ENCODE data around the gene MARS1. TPM values are rescaled to one million over a fixed set of nuclear protein-coding genes. Genes with fewer than 3 reads are reported as not detected.
A peak's percentile ranks its signal among the peaks of the same experiment; 100 is the strongest.

MARS1 gene
- total RNA-seq, 1 experiment from 2014 or later, result 291 TPM

- BruUV-seq (replicated peaks), result no TSS peak
- in situ Hi-C loops (cut with HindIII; ENCODE audit: low pct_unique_long_range_greater_than_20kb, low sequenced_read_pairs) (no loop called here), intact Hi-C loops (cut with micrococcal nuclease; ENCODE audit: unreplicated experiment) (no loop called here)
- TF ChIP-seq POLR2AphosphoS5 (IDR thresholded peaks at IDR 0.05; ENCODE audit: low read depth, low read length) (no peak), CTCF (IDR thresholded peaks at IDR 0.05) (no peak), TCF7L2 (IDR thresholded peaks at IDR 0.05; ENCODE audit: low read depth, low read length) (no peak), SIN3A (IDR thresholded peaks at IDR 0.05; ENCODE audit: borderline replicate concordance, insufficient read depth, low read depth, low read length) (no peak), REST (IDR thresholded peaks at IDR 0.05; ENCODE audit: insufficient read depth in 1 of 2, low read depth in 2 of 2, low read length in 1 of 2) (no peak)
- DNase-seq (ENCODE audit: low read depth, low spot score) (no peak), ATAC-seq (no peak; the same call in 1 of the 2 replicates)
- Histone ChIP-seq H3K4me3 (ENCODE audit: low read depth in 2 of 2, low read length in 2 of 2) (no peak overlapping the region), H3K9me3 (ENCODE audit: control insufficient read depth, insufficient read depth, low read depth, low read length) (no peaks in the 10 kb centered on the region), H3K4me1 (ENCODE audit: control insufficient read depth, insufficient read depth, low read length) (peaks cover 15% of the 10 kb centered on the region), H3K36me3 (ENCODE audit: control insufficient read depth, insufficient read depth, low read length) (peaks cover 11% of the 10 kb centered on the region), H3K27ac (ENCODE audit: low read length) (no peak overlapping the region; the same call in 1 of the 2 replicates), H3K27me3 (ENCODE audit: control insufficient read depth, insufficient read depth, low read length) (no peaks in the 10 kb centered on the region)
- CTCF ChIA-PET, result no interaction called here
- POLR2A ChIA-PET, result no interaction called here
These were observed 41.1 kb downstream of the MARS1 start for GRCh38 chr12:57528831-57529555.

GRCh38 chr12:57529831-57530230 is 42.0 kb downstream of the MARS1 start:
- POLR2A ChIA-PET, result no interaction called here
- intact Hi-C loops (cut with micrococcal nuclease; ENCODE audit: unreplicated experiment) (no loop called here), in situ Hi-C loops (cut with HindIII; ENCODE audit: low pct_unique_long_range_greater_than_20kb, low sequenced_read_pairs) (no loop called here)
- Histone ChIP-seq H3K4me3 (ENCODE audit: low read depth in 2 of 2, low read length in 2 of 2) (no peak overlapping the region), H3K27me3 (ENCODE audit: control insufficient read depth, insufficient read depth, low read length) (no peaks in the 10 kb centered on the region), H3K27ac (ENCODE audit: low read length) (no peak overlapping the region; the same call in 1 of the 2 replicates), H3K36me3 (ENCODE audit: control insufficient read depth, insufficient read depth, low read length) (peaks cover 11% of the 10 kb centered on the region), H3K9me3 (ENCODE audit: control insufficient read depth, insufficient read depth, low read depth, low read length) (no peaks in the 10 kb centered on the region), H3K4me1 (ENCODE audit: control insufficient read depth, insufficient read depth, low read length) (peaks cover 7% of the 10 kb centered on the region; the same call in 1 of the 2 replicates)
- BruUV-seq (replicated peaks), result TSS peak; percentile 62
- ATAC-seq, result no peak
- TF ChIP-seq REST (IDR thresholded peaks at IDR 0.05; ENCODE audit: insufficient read depth in 1 of 2, low read depth in 2 of 2, low read length in 1 of 2) (no peak), POLR2AphosphoS5 (IDR thresholded peaks at IDR 0.05; ENCODE audit: low read depth, low read length) (no peak), TCF7L2 (IDR thresholded peaks at IDR 0.05; ENCODE audit: low read depth, low read length) (no peak), SIN3A (IDR thresholded peaks at IDR 0.05; ENCODE audit: borderline replicate concordance, insufficient read depth, low read depth, low read length) (no peak), CTCF (IDR thresholded peaks at IDR 0.05) (no peak)
- DNase-seq (ENCODE audit: low read depth, low spot score), result no peak
- CTCF ChIA-PET, result no interaction called here
